ENCODE measurements around the gene ZNF554. TPM values are rescaled to one million over a fixed set of nuclear protein-coding genes. Genes with fewer than 3 reads are reported as not detected.
A peak's percentile ranks its signal among the peaks of the same experiment; 100 is the strongest.

Gene ZNF554
- 0.54 and 0.75 TPM in 2 replicates for polyA plus RNA-seq (2011; rRNA removed)
- polyA plus RNA-seq (2012; cell fraction: cytosol; rRNA removed): 0.11 and 0.13 TPM in 2 replicates
- polyA plus RNA-seq (2012; cell fraction: nucleus; rRNA removed): 0.22 and 0.45 TPM in 2 replicates
- 0.33 to 0.65 TPM (median 0.63 TPM) in 3 replicates for polyA plus RNA-seq (2017; fragmentation: RNase III; extraction: RNeasy Plus Mini Kit Qiagen cat#74134 plus additional on column Dnase treatment)
- 0.70 and 0.78 TPM in 2 replicates for polyA minus RNA-seq (2011; rRNA and poly(A)+ RNA removed)

- peak; percentile 80 to 95 for DNase-seq (ENCODE audit: low read depth in 1 of 2, low spot score in 1 of 2)
- peak within 1 kb of the TSS; percentile 78 to 95 for H3K27ac ChIP-seq
- H3K4me3 ChIP-seq: peak within 1 kb of the TSS; percentile 92
- POLR2A ChIA-PET: no interaction called here
- H3K9me3 ChIP-seq: no peaks in the 10 kb centered on the region
- H3K4me1 ChIP-seq: no peaks in the 10 kb centered on the region; the same call in 2 of the 3 replicates
- 2% methylated on average over 7 of the region's 64 CpGs for WGBS (ENCODE audit: missing lambda C conversion rate)
- no peak for TF ChIP-seq NR3C1 (IDR thresholded peaks at IDR 0.05)
- no peak for TF ChIP-seq JUNB (IDR thresholded peaks at IDR 0.05)
- TF ChIP-seq POLR2A (IDR thresholded peaks at IDR 0.05; ENCODE audit: low read length): peak; percentile 43
- TF ChIP-seq BCL3 (IDR thresholded peaks at IDR 0.05): 0 out of 3 replicates have a peak, but pooled peaks have one; percentile 45
- TF ChIP-seq, protein P1, sequence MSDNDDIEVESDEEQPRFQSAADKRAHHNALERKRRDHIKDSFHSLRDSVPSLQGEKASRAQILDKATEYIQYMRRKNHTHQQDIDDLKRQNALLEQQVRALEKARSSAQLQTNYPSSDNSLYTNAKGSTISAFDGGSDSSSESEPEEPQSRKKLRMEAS (IDR thresholded peaks at IDR 0.05): peak; percentile 66
- no peak for TF ChIP-seq SMC3 (IDR thresholded peaks at IDR 0.05)
- TF ChIP-seq MYC (IDR thresholded peaks at IDR 0.05; ENCODE audit: borderline replicate concordance, low read length): peak; percentile 85
- TF ChIP-seq JUN (IDR thresholded peaks at IDR 0.05): peak; percentile 32 to 62; a peak in 3 of 5 replicates
- TF ChIP-seq PHF8 (IDR thresholded peaks at IDR 0.05; ENCODE audit: borderline replicate concordance, low read depth): no peak
- TF ChIP-seq POLR2AphosphoS2 (conservative IDR thresholded peaks at IDR 0.05; ENCODE audit: low read length): no peak
- peak; percentile 65 for TF ChIP-seq CTCF (IDR thresholded peaks at IDR 0.05)
- TF ChIP-seq RAD21 (conservative IDR thresholded peaks at IDR 0.05 in 1 of 2, IDR thresholded peaks at IDR 0.05 in 1 of 2): no peak
- no peak for TF ChIP-seq HES2 (IDR thresholded peaks at IDR 0.05)
- TF ChIP-seq ZFP36 (IDR thresholded peaks at IDR 0.05; ENCODE audit: borderline replicate concordance, partially characterized antibody): no peak
- TF ChIP-seq GATA3 (IDR thresholded peaks at IDR 0.05; ENCODE audit: borderline replicate concordance): no peak
- peak; percentile 47; the same call in 1 of the 2 replicates for TF ChIP-seq RFX5 (IDR thresholded peaks at IDR 0.05)
- CTCF ChIA-PET: interaction anchor here (1.0 to 1.7 kb wide), 6 partner anchors 9 to 107 kb away, joined by 3 to 7 read pairs (median 5); partner anchors contain the start of gene THOP1
- peak within 1 kb of the TSS; percentile 86 for H3K4me2 ChIP-seq
- FAIRE-seq: no peak
- ATAC-seq: peak; percentile 95 to 96
Observed at GRCh38 chr19:2819540-2820111, at the start of gene ZNF554. ZNF554 (plus strand) TSS chr19:2819868; CDS start chr19:2820072, 204 bp downstream.

DNA sequence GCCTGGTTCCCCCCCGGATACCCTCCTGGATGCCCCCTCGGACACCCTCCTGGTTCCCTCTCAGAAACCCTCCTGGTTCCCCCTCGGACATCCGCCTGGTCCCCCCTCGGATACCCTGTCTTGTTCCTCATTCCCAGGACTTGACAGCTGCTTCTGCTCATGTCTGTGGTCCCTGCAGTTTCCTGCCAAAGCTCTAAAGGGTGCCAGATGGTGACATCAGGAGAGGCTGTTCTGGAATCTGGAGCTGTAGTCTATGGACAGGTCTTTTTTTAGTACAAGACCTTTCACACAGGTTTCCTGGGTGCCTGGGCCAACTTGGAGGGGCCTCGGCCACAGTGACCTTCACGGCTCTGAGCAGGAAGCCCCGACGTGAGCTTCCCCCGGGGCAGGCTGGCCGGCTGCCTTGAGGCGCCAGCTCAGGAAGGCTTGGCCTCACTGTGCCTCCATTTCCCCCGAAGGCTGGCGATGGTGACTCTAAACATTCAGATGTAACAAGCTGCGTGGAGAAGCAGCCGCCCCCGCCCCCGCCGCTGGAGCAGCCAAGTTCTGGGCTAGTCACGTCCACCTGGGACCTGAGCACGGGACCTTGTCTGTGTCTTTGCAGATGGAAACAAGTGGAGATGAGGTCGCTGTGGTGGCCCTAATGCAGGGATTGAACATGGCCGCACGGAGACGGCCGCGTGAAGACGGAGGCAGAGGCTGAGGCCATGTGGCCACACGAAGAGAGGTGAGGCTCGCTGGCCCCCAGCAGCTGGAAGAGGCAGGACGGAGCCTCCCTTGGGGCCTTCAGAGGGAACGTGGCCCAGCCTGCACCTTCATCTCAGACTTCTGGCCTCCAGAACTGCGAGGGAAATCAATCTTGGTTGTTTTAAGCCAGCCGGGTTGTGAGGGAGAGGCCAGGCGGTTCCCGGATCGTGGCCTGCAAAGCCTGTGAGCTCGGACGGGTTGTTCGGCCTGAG is 49.3 kb upstream of the ZNF554 start:
- H3K9me3 ChIP-seq: no peaks in the 10 kb centered on the region
- 95% methylated on average over 22 of the region's 40 CpGs for WGBS (ENCODE audit: missing lambda C conversion rate)
- H3K4me1 ChIP-seq: no peaks in the 10 kb centered on the region
- no peak overlapping the region for H3K4me3 ChIP-seq
- H3K4me2 ChIP-seq: no peak overlapping the region
- H3K27ac ChIP-seq: no peak overlapping the region
- ChIA-PET CTCF (interaction anchor here (0.6 to 1.8 kb wide), 3 partner anchors 13 to 122 kb away, joined by 3 to 5 read pairs (median 4); partner anchors contain the start of gene SGTA), POLR2A (no interaction called here)
- no peak for TF ChIP-seq RCOR1 (IDR thresholded peaks at IDR 0.05; ENCODE audit: low read depth, low read length)
- TF ChIP-seq TP53 (CRISPR knock-in tag; IDR thresholded peaks at IDR 0.05): no peak
- no peak for TF ChIP-seq KDM1A (IDR thresholded peaks at IDR 0.05; ENCODE audit: low read depth)
- no peak for TF ChIP-seq USF2 (IDR thresholded peaks at IDR 0.05)
- TF ChIP-seq, protein P2, sequence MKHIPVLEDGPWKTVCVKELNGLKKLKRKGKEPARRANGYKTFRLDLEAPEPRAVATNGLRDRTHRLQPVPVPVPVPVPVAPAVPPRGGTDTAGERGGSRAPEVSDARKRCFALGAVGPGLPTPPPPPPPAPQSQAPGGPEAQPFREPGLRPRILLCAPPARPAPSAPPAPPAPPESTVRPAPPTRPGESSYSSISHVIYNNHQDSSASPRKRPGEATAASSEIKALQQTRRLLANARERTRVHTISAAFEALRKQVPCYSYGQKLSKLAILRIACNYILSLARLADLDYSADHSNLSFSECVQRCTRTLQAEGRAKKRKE (CRISPR knock-in tag; IDR thresholded peaks at IDR 0.05; ENCODE audit: low read depth): no peak
- no peak for TF ChIP-seq MAZ (IDR thresholded peaks at IDR 0.05; ENCODE audit: borderline replicate concordance, low read depth, low read length)
- no peak for TF ChIP-seq SREBF2 (IDR thresholded peaks at IDR 0.05)
- no peak for TF ChIP-seq JUN (IDR thresholded peaks at IDR 0.05)
- TF ChIP-seq KDM5A (IDR thresholded peaks at IDR 0.05): no peak
- no peak for TF ChIP-seq BHLHE40 (IDR thresholded peaks at IDR 0.05; ENCODE audit: low read depth, low read length)
- TF ChIP-seq, protein P3, sequence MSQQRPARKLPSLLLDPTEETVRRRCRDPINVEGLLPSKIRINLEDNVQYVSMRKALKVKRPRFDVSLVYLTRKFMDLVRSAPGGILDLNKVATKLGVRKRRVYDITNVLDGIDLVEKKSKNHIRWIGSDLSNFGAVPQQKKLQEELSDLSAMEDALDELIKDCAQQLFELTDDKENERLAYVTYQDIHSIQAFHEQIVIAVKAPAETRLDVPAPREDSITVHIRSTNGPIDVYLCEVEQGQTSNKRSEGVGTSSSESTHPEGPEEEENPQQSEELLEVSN (IDR thresholded peaks at IDR 0.05; ENCODE audit: borderline replicate concordance, low read depth): no peak
- no peak for TF ChIP-seq CEBPB (IDR thresholded peaks at IDR 0.05)
- no peak for ATAC-seq
- no peak for DNase-seq (ENCODE audit: low read depth in 1 of 2, low spot score in 1 of 2)
- no peak for FAIRE-seq
